Peyer's patch (tissue), 4 donors: ENCODE results near the gene ETV3.

ENCODE experiments used
- POLR2A ChIP-seq, 2 donors: fragments of 450-650 bp; IDR thresholded peaks; one replicate each; pipeline ENCODE4 v1.5.1; 2017; ENCODE audit warnings: antibody characterized with exemption in 2 of 2, mild to moderate bottlenecking in 2 of 2, moderate library complexity in 2 of 2
- TF ChIP-seq, protein P1 (sequence below), 6 experiments: fragments of 450-650 bp in 4 of 6; fragments of 200-600 bp in 2 of 6; sonication (generic) in 1 of 6; IDR thresholded peaks; one replicate each; pipeline ENCODE4 v1.5.1; 2017 to 2019; ENCODE audit warnings: antibody characterized with exemption in 6 of 6, mild to moderate bottlenecking in 3 of 6, moderate library complexity in 1 of 6

DNA sequence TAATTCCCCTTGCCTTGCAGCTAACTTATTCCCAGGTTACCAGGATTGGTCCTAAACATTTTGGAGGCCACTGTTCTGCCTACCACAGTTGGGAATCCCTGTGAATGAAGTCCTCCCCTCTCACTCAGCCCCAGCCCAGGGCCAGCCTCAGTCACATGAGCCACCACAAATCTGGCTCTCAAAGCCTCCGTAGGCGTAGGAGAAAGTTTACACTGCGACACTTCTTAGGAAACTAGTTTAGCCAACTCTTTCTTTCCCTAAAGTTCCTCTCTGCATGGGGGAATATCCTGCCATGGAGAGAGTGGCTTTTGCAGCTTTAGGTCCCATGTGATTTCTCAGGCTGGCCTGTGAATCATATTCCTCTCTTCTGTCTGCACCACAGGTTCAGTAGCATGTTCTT, 45.7 kb upstream of the ETV3 start:
- TF ChIP-seq, protein P1, sequence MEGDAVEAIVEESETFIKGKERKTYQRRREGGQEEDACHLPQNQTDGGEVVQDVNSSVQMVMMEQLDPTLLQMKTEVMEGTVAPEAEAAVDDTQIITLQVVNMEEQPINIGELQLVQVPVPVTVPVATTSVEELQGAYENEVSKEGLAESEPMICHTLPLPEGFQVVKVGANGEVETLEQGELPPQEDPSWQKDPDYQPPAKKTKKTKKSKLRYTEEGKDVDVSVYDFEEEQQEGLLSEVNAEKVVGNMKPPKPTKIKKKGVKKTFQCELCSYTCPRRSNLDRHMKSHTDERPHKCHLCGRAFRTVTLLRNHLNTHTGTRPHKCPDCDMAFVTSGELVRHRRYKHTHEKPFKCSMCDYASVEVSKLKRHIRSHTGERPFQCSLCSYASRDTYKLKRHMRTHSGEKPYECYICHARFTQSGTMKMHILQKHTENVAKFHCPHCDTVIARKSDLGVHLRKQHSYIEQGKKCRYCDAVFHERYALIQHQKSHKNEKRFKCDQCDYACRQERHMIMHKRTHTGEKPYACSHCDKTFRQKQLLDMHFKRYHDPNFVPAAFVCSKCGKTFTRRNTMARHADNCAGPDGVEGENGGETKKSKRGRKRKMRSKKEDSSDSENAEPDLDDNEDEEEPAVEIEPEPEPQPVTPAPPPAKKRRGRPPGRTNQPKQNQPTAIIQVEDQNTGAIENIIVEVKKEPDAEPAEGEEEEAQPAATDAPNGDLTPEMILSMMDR (IDR thresholded peaks at IDR 0.05) = no peak
- TF ChIP-seq POLR2A (IDR thresholded peaks at IDR 0.05) = no peak
